Karpas-422 (cell line): ENCODE data around the gene EIF5A2. TPM values are rescaled to one million over a fixed set of nuclear protein-coding genes. Genes with fewer than 3 reads are reported as not detected.

ENCODE experiments used
- total RNA-seq: library from RNA; depleted of rRNA; stranded (reverse); fragments of >200 nt; shearing (Covaris generic); gene quantifications from 2 replicates; pipeline ENCODE4 v1.2.3, GENCODE V29; 2014; ENCODE audit warnings: low replicate concordance; rRNA removed

EIF5A2 gene
- total RNA-seq, 1 experiment from 2014 or later, result 10.5 TPM

Other genes with a start within 250 kb of the EIF5A2 start
- gene RPL22L1, start 38.4 kb downstream of the EIF5A2 start, total RNA-seq, result 8.4 and 43.1 TPM in 2 replicates
- gene SLC2A2, start 118.1 kb upstream of the EIF5A2 start, total RNA-seq, result not detected in 2 replicates